ENCODE data around the gene DPYD.

Gene DPYD

DNA sequence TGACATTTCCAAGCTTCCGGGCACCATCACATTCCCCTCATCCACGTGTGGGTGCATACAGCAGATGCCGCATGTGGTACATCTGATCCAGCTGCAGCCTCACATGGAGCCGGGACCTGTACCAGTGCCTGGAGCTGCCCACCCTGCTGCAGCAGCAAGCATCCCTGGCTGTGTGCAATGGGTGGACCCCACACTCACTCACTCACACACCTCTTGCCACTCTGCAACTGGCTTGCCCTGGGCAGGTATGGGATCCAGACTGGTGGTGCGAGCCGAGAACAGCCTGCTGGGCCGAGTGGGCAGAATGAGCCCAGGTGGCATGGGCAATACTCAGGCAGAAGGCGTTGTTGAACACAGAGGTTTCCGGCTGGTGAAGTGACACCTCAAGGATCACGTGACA lies 75.0 kb downstream of the DPYD start:
- TF ChIP-seq, protein P1, sequence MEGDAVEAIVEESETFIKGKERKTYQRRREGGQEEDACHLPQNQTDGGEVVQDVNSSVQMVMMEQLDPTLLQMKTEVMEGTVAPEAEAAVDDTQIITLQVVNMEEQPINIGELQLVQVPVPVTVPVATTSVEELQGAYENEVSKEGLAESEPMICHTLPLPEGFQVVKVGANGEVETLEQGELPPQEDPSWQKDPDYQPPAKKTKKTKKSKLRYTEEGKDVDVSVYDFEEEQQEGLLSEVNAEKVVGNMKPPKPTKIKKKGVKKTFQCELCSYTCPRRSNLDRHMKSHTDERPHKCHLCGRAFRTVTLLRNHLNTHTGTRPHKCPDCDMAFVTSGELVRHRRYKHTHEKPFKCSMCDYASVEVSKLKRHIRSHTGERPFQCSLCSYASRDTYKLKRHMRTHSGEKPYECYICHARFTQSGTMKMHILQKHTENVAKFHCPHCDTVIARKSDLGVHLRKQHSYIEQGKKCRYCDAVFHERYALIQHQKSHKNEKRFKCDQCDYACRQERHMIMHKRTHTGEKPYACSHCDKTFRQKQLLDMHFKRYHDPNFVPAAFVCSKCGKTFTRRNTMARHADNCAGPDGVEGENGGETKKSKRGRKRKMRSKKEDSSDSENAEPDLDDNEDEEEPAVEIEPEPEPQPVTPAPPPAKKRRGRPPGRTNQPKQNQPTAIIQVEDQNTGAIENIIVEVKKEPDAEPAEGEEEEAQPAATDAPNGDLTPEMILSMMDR (IDR thresholded peaks at IDR 0.05; ENCODE audit: insufficient read depth, missing control alignments) = no peak
- FAIRE-seq = no peak

DNA sequence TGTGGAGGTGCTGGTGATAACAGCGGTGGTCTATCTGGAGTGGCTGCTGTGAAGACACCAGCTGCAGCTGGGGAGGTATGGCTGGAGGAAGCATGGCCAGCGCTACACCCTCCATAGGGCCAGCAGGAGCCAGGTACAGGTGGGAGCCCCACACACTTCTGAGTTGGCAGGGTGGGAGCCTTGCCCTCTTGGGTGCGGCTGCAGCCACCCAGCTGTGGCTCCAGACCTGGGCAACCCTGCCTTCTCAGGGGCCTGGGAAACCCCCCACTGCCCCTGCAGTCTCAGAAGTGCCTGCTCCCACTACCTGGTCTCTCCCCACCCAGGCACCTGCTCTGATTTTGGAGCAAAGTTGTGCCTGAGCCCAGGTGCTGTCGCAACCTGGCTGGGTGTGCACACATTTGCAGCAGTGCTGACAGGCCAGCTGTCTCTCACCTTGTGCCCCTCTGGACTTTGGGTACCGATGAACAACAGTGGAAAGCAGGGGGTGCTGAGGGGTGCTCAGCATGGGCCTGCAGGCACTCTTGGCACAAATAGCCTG lies 76.2 kb downstream of the DPYD start:
- TF ChIP-seq, protein P1 (IDR thresholded peaks at IDR 0.05; ENCODE audit: insufficient read depth, missing control alignments) = no peak
- DNase-seq (ENCODE audit: insufficient read length, low spot score) = no peak
- no peak for FAIRE-seq

More for the DNA sequence above, 75.0 kb downstream of the DPYD start:
- no peak for DNase-seq (ENCODE audit: insufficient read length, low spot score)

DNA sequence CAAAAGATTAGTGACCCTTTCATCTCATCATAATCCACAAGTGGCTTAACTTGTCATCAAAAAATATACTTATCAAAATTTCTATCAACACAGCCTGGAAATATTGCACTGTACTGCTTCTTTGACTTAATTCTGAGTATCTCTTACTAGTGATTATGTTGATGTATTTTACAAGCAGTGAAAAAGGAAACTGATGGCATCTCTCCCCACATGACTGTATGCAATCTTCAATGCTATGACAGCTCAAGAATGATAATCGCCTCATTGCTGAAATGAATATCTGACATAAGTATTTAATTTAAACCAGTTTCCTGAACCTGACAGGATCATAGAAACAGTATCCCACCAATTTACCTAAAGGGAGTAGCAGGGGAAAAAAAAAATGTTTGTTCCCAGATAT lies 79.5 kb downstream of the DPYD start:
- FAIRE-seq (no peak), DNase-seq (ENCODE audit: insufficient read length, low spot score) (no peak)
- TF ChIP-seq, protein P1 (IDR thresholded peaks at IDR 0.05; ENCODE audit: insufficient read depth, missing control alignments) = no peak

DNA sequence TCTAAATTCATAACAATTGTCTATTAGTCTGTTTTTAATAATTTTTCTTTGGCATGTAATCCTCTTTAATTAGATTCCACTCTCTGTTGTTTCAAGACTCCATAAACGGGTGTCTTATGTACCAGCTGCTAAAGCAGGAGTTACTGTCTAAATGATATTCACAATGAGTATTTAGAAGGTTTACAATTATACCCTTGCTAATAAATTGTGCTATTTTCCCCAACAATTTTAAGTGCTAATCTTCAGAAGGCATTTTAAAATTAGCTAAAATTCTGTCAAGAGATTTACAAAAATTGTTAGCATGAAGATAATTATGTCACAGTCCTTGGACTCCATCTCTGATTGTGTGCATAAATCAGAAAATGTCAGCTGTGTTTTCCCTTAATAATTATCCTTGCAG lies 83.7 kb downstream of the DPYD start:
- FAIRE-seq (no peak), DNase-seq (ENCODE audit: insufficient read length, low spot score) (no peak)
- TF ChIP-seq, protein P1 (IDR thresholded peaks at IDR 0.05; ENCODE audit: insufficient read depth, missing control alignments) = no peak

DNA sequence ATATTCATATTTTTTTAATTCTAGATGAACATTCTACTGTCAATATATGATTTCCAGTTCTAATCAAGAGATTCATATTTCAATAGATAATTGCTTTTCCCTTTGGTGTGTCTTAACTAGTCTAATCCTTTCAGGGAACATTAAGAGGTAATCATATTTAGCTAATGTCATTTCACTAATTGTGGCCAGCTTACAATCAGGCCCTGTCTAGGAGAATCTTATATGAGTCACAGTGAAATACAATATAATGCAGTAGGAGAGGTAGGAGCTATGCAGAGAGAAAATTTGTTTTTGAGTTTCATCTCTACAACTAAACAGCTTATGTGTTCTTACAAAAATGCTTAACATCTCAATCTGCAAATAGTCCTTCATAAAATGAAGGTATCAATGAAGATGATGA lies 85.9 kb downstream of the DPYD start:
- FAIRE-seq = peak; percentile 93
- TF ChIP-seq, protein P1 (IDR thresholded peaks at IDR 0.05; ENCODE audit: insufficient read depth, missing control alignments) = no peak
- DNase-seq (ENCODE audit: insufficient read length, low spot score) = no peak

DNA sequence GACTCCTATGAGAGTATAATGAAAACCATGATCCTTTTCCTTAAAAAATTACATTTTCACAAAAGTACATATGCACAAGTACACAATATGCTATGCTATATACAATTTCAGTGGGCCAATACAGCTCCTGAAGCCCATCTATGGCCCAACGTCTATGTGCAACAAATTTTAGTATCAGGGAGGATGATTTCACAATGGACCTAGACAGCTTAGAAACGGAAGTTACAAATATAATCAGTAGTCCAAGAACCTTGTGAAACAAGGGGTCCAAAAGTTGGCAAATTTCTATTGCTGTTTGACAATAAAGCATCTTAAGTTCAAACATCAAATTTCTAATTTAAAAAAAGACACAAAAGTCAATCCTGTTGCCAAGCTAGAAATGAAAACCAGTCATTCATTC lies 87.0 kb downstream of the DPYD start:
- TF ChIP-seq, protein P1 (IDR thresholded peaks at IDR 0.05; ENCODE audit: insufficient read depth, missing control alignments) = no peak
- DNase-seq (ENCODE audit: insufficient read length, low spot score) = no peak
- FAIRE-seq = no peak

DNA sequence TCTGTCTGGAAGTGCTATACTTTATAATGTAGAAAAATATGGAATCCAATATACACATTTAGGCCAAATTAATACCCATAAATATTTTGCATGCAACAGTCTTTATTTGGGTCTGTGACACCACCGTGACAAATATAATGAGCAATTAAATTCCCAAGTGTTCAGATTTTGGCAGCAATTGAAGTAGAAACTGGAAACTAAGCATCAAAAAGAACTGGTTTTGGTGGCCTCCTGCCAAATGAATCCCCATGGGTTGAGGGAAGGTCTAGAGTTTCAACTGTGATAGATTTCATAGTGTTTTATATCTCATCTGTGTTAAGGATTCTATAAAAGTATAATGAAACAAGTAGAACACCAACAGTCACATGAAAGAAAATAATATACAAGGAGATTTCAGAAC lies 88.4 kb downstream of the DPYD start:
- FAIRE-seq (no peak), DNase-seq (ENCODE audit: insufficient read length, low spot score) (no peak)
- TF ChIP-seq, protein P1 (IDR thresholded peaks at IDR 0.05; ENCODE audit: insufficient read depth, missing control alignments) = no peak
